Prostate gland (tissue), 2 donors: Measurements from ENCODE around the gene TUBAL3. TPM values are rescaled to one million over a fixed set of nuclear protein-coding genes. Genes with fewer than 3 reads are reported as not detected.

Experiments used
- DNase-seq: peaks from one replicate; pipeline ENCODE4 v3.0.0-alpha.2; 2019; ENCODE audit warnings: low spot score
- H3K27ac ChIP-seq, 2 donors: fragments of 200-600 bp; sonication (generic); 2 replicates each; pipeline ENCODE4 v1.5.1; 2017 to 2019
- H3K27me3 ChIP-seq: fragments of 200-600 bp; sonication (generic); replicated peaks from 2 replicates; pipeline ENCODE4 v1.5.1; 2019; ENCODE audit not compliant: insufficient read depth
- H3K36me3 ChIP-seq, 2 donors: fragments of 200-600 bp; sonication (generic); 1 replicate in 1 of 2; 2 replicates in 1 of 2; pipeline versions ENCODE4 v1.5.1 to v1.8.1; 2017 to 2019
- H3K4me1 ChIP-seq: fragments of 200-600 bp; sonication (generic); replicated peaks from 2 replicates; pipeline ENCODE4 v1.5.1; 2019
- H3K4me3 ChIP-seq, 2 donors: fragments of 200-600 bp; sonication (generic); 2 replicates each; pipeline ENCODE4 v1.5.1; 2017 to 2019
- H3K9me3 ChIP-seq: fragments of 200-600 bp; sonication (generic); 2 replicates; pipeline ENCODE4 v1.5.1; 2017
- CTCF ChIP-seq, 4 experiments: fragments of 200-600 bp in 2 of 4; fragments of 450-650 bp in 2 of 4; sonication (generic) in 2 of 4; IDR thresholded peaks; 1 replicate in 3 of 4; 2 replicates in 1 of 4; pipeline ENCODE4 v1.5.1; 2016 to 2019; ENCODE audit warnings: antibody characterized with exemption in 4 of 4, mild to moderate bottlenecking in 2 of 4, moderate library complexity in 2 of 4
- POLR2A ChIP-seq: fragments of 450-650 bp; IDR thresholded peaks from one replicate; pipeline ENCODE4 v1.6.1; 2016; ENCODE audit warnings: antibody characterized with exemption, mild to moderate bottlenecking
- POLR2AphosphoS5 ChIP-seq: sonication (generic); formaldehyde crosslinking; IDR thresholded peaks from one replicate; pipeline ENCODE4 v1.6.1; 2017; ENCODE audit warnings: antibody characterized with exemption
- WGBS: methylation state at CpG from one replicate; pipeline ENCODE4 v1.1.5; 2018; 5-methylcytosine and 5-hydroxymethylcytosine counted together
- intact Hi-C: fragments of 100-400 bp; cut with DNase I; formaldehyde crosslinking; loops from one replicate; pipeline ENCODE4 v1.14.2; 2022
- total RNA-seq, 2 donors: library from RNA; depleted of rRNA; stranded (reverse); fragments of >200 nt; gene quantifications; one replicate each; pipeline ENCODE4 v1.1.0, GENCODE V29; 2016

Gene TUBAL3
- total RNA-seq, 2 donors from 2014 or later: 1.1 TPM; not detected in 1

GRCh38 chr10:5361966-5362365, 42.7 kb downstream of the TUBAL3 start:
- no peaks in the 10 kb centered on the region for H3K27me3 ChIP-seq
- TF ChIP-seq POLR2A: no peak
- TF ChIP-seq CTCF (IDR thresholded peaks at IDR 0.05): no peak
- TF ChIP-seq POLR2AphosphoS5: no peak
- DNase-seq: no peak
- 88% methylated on average over 4 of the region's 4 CpGs for WGBS
- no peaks in the 10 kb centered on the region for H3K4me1 ChIP-seq
- intact Hi-C loops: no loop called here
- H3K9me3 ChIP-seq: no peaks in the 10 kb centered on the region
- H3K36me3 ChIP-seq: no peaks in the 10 kb centered on the region
- no peak overlapping the region for H3K4me3 ChIP-seq
- H3K27ac ChIP-seq: no peak overlapping the region

GRCh38 chr10:5360318-5360915, 44.2 kb downstream of the TUBAL3 start:
- no peaks in the 10 kb centered on the region for H3K4me1 ChIP-seq
- no peak for DNase-seq
- no peaks in the 10 kb centered on the region for H3K9me3 ChIP-seq
- H3K36me3 ChIP-seq: no peaks in the 10 kb centered on the region
- H3K4me3 ChIP-seq: no peak overlapping the region
- H3K27me3 ChIP-seq: no peaks in the 10 kb centered on the region
- intact Hi-C loops: no loop called here
- no peak overlapping the region for H3K27ac ChIP-seq
- 23% methylated on average over 7 of the region's 7 CpGs for WGBS
- TF ChIP-seq CTCF (IDR thresholded peaks at IDR 0.05) (no peak), POLR2AphosphoS5 (no peak), POLR2A (no peak)

- Histone ChIP-seq H3K4me3 (no peak overlapping the region), H3K9me3 (no peaks in the 10 kb centered on the region), H3K36me3 (no peaks in the 10 kb centered on the region), H3K4me1 (no peaks in the 10 kb centered on the region), H3K27me3 (no peaks in the 10 kb centered on the region), H3K27ac (no peak overlapping the region)
- TF ChIP-seq POLR2AphosphoS5 (no peak), POLR2A (no peak), CTCF (IDR thresholded peaks at IDR 0.05) (no peak)
- DNase-seq: no peak
- WGBS: 91% methylated on average over 4 of the region's 4 CpGs
- intact Hi-C loops: no loop called here
Measured at GRCh38 chr10:5356302-5356763, 48.3 kb downstream of the TUBAL3 start.

- H3K27ac ChIP-seq: no peak overlapping the region
- 64% methylated on average over 6 of the region's 6 CpGs for WGBS
- intact Hi-C loops: no loop called here
Measured at GRCh38 chr10:5355594-5356301, 48.9 kb downstream of the TUBAL3 start.

More at GRCh38 chr10:5355594-5356301, 48.9 kb downstream of the TUBAL3 start:
- TF ChIP-seq CTCF (IDR thresholded peaks at IDR 0.05) (no peak), POLR2A (no peak), POLR2AphosphoS5 (no peak)
- Histone ChIP-seq H3K27me3 (no peaks in the 10 kb centered on the region), H3K4me3 (no peak overlapping the region), H3K9me3 (no peaks in the 10 kb centered on the region), H3K4me1 (no peaks in the 10 kb centered on the region), H3K36me3 (no peaks in the 10 kb centered on the region)
- DNase-seq: no peak
